LNCAP (cell line): Measurements from ENCODE around the gene DAD1.
A peak's percentile ranks its signal among the peaks of the same experiment; 100 is the strongest.

Source experiments
- CTCF ChIP-seq: fragments of 450-650 bp; IDR thresholded peaks from 2 replicates; pipeline ENCODE4 v1.5.1; 2017; ENCODE audit warnings: mild to moderate bottlenecking

DAD1 gene

GRCh38 chr14:22556990-22557623 is 31.9 kb downstream of the DAD1 start:
- TF ChIP-seq CTCF: peak; percentile 100

- no peak for TF ChIP-seq CTCF
Observed at GRCh38 chr14:22556021-22556989, 32.7 kb downstream of the DAD1 start.

GRCh38 chr14:22555384-22556011 is 33.5 kb downstream of the DAD1 start:
- TF ChIP-seq CTCF: no peak

- no peak for TF ChIP-seq CTCF
Observed at GRCh38 chr14:22554498-22555383, 34.3 kb downstream of the DAD1 start.

GRCh38 chr14:22553445-22553844 is 35.6 kb downstream of the DAD1 start:
- no peak for TF ChIP-seq CTCF

GRCh38 chr14:22552827-22553076 is 36.3 kb downstream of the DAD1 start:
- TF ChIP-seq CTCF: no peak
